NCI-H1436 (cell line): Measurements from ENCODE around the gene CORIN.
"Not testable (repeated sequence)": the region's sequence is repeated elsewhere in the genome, so short reads cannot be mapped to it uniquely, and the experiment has no call there.

Source experiments
- DNase-seq: peaks from one replicate; lab custom pipeline; 2025; lab: John Stamatoyannopoulos, UW

The CORIN gene

GRCh38 chr4:47721892-47722575 is 115.8 kb downstream of the CORIN start:
- no peak for DNase-seq

- DNase-seq = no peak
Measured at GRCh38 chr4:47721485-47721884, 116.4 kb downstream of the CORIN start.

GRCh38 chr4:47720787-47721186 is 117.1 kb downstream of the CORIN start:
- DNase-seq = no peak

GRCh38 chr4:47719576-47719975 is 118.3 kb downstream of the CORIN start:
- no peak for DNase-seq

GRCh38 chr4:47718696-47719095 is 119.2 kb downstream of the CORIN start:
- DNase-seq = no peak

GRCh38 chr4:47717188-47717587 is 120.7 kb downstream of the CORIN start:
- no peak for DNase-seq

- no peak for DNase-seq
Measured at GRCh38 chr4:47715716-47716416, 122.0 kb downstream of the CORIN start.

- no peak for DNase-seq
Measured at GRCh38 chr4:47714269-47714668, 123.6 kb downstream of the CORIN start.

GRCh38 chr4:47713129-47713834 is 124.6 kb downstream of the CORIN start:
- no peak for DNase-seq

- no peak for DNase-seq
Measured at GRCh38 chr4:47711646-47712045, 126.2 kb downstream of the CORIN start.

GRCh38 chr4:47711183-47711582 is 126.7 kb downstream of the CORIN start:
- DNase-seq = no peak

GRCh38 chr4:47706352-47706751 is 131.5 kb downstream of the CORIN start:
- not testable (repeated sequence) for DNase-seq

GRCh38 chr4:47705326-47705981 is 132.4 kb downstream of the CORIN start:
- no peak for DNase-seq

GRCh38 chr4:47704693-47705325 is 133.1 kb downstream of the CORIN start:
- DNase-seq = peak; percentile 38

GRCh38 chr4:47703956-47704355 is 133.9 kb downstream of the CORIN start:
- DNase-seq = no peak

- DNase-seq = no peak
Measured at GRCh38 chr4:47703008-47703407, 134.9 kb downstream of the CORIN start.

GRCh38 chr4:47701286-47701685 is 136.6 kb downstream of the CORIN start:
- no peak for DNase-seq

- no peak for DNase-seq
Measured at GRCh38 chr4:47698837-47699236, 139.0 kb downstream of the CORIN start.

GRCh38 chr4:47696823-47697222 is 141.0 kb downstream of the CORIN start:
- no peak for DNase-seq

- DNase-seq = no peak
Measured at GRCh38 chr4:47695260-47695659, 142.6 kb downstream of the CORIN start.

GRCh38 chr4:47694322-47694721 is 143.5 kb downstream of the CORIN start:
- DNase-seq = no peak

GRCh38 chr4:47692691-47693090 is 145.2 kb downstream of the CORIN start:
- DNase-seq = no peak
